ENCODE measurements around the gene CADM2.

DNA sequence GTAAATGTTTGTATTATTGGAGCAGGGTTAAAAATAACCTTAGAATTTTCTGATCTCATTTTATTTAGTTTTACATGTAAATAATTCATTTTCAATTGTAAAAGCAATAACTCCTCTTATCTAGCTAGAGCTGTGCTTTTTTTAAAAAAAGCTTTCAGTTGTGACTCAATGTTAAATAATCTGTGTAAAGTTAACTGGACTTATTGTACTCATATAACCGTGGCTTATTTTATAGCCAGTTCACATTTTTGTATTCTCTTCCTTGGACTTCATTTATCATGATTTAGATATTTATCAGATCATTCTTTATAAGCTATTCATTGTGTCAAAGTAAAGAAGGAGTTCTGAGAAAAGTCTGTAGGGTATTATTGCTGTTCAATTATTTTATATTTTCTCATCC lies 435.6 kb downstream of the CADM2 start:
- TF ChIP-seq CTCF (IDR thresholded peaks at IDR 0.05) = no peak
- no peak for TF ChIP-seq EP300 (IDR thresholded peaks at IDR 0.05)
